H9 (cell line): ENCODE measurements around the gene C3orf52. TPM values are rescaled to one million over a fixed set of nuclear protein-coding genes. Genes with fewer than 3 reads are reported as not detected.

ENCODE experiments used
- DNase-seq: peaks from one replicate; pipeline ENCODE4 v3.0.0-alpha.2; 2017
- H2AFZ ChIP-seq: one replicate; pipeline ENCODE4 v1.6.1; 2013; ENCODE audit warnings: mild to moderate bottlenecking, low read length, control low read depth, moderate library complexity
- H2AK5ac ChIP-seq: 2 replicates; pipeline ENCODE4 v1.6.1; 2013; ENCODE audit warnings: low read length, control low read depth, mixed read lengths; ENCODE audit not compliant: insufficient read length
- H2BK120ac ChIP-seq: one replicate; pipeline ENCODE4 v1.6.1; 2013; ENCODE audit warnings: low read depth, mild to moderate bottlenecking, low read length, control low read depth, inconsistent platforms; ENCODE audit not compliant: poor library complexity, severe bottlenecking
- H2BK12ac ChIP-seq: 2 replicates; pipeline ENCODE4 v1.6.1; 2013; ENCODE audit warnings: low read length, control low read depth, mixed read lengths, low read depth; ENCODE audit not compliant: insufficient read length
- H2BK15ac ChIP-seq: 2 replicates; pipeline ENCODE4 v1.6.1; 2013; ENCODE audit warnings: low read depth, low read length, control low read depth
- H2BK20ac ChIP-seq: one replicate; pipeline ENCODE4 v1.6.1; 2013; ENCODE audit warnings: low read depth, mild to moderate bottlenecking, low read length, control low read depth, inconsistent platforms; ENCODE audit not compliant: poor library complexity, severe bottlenecking
- H2BK5ac ChIP-seq: 2 replicates; pipeline ENCODE4 v1.6.1; 2013; ENCODE audit warnings: low read length, control low read depth, mixed read lengths; ENCODE audit not compliant: insufficient read length
- H3K14ac ChIP-seq: 2 replicates; pipeline ENCODE4 v1.6.1; 2013; ENCODE audit warnings: low read length, control low read depth; ENCODE audit not compliant: insufficient read depth
- H3K18ac ChIP-seq: 2 replicates; pipeline ENCODE4 v1.6.1; 2013; ENCODE audit warnings: low read depth, mild to moderate bottlenecking, mixed read lengths, low read length, control low read depth; ENCODE audit not compliant: insufficient read length
- H3K23ac ChIP-seq: 2 replicates; pipeline ENCODE4 v1.6.1; 2013; ENCODE audit warnings: low read length, control low read depth, mixed read lengths, low read depth; ENCODE audit not compliant: insufficient read length
- H3K23me2 ChIP-seq: 2 replicates; pipeline ENCODE4 v1.6.1; 2013; ENCODE audit warnings: low read depth, mild to moderate bottlenecking, mixed read lengths, low read length, control low read depth; ENCODE audit not compliant: insufficient read length, poor library complexity, severe bottlenecking
- H3K27ac ChIP-seq: 2 replicates; pipeline ENCODE4 v1.5.1; 2013; ENCODE audit warnings: low read length, control low read depth, mixed read lengths, low read depth; ENCODE audit not compliant: insufficient read length
- H3K27me3 ChIP-seq: 2 replicates; pipeline ENCODE4 v1.6.1; 2013; ENCODE audit warnings: low read length, control low read depth, inconsistent platforms; ENCODE audit not compliant: insufficient read depth
- H3K4ac ChIP-seq: 2 replicates; pipeline ENCODE4 v1.6.1; 2013; ENCODE audit warnings: low read depth, mild to moderate bottlenecking, control low read depth, inconsistent platforms, low read length, moderate library complexity
- H3K4me1 ChIP-seq: 2 replicates; pipeline ENCODE4 v1.6.1; 2013; ENCODE audit warnings: low read length, control low read depth, inconsistent platforms; ENCODE audit not compliant: insufficient read depth
- H3K4me2 ChIP-seq: 2 replicates; pipeline ENCODE4 v1.6.1; 2013; ENCODE audit warnings: low read length, control low read depth, mixed read lengths; ENCODE audit not compliant: insufficient read length, insufficient read depth
- H3K56ac ChIP-seq: 2 replicates; pipeline ENCODE4 v1.6.1; 2013; ENCODE audit warnings: low read depth, mild to moderate bottlenecking, mixed read lengths, low read length, control low read depth; ENCODE audit not compliant: insufficient read length
- H3K79me1 ChIP-seq: 2 replicates; pipeline ENCODE4 v1.6.1; 2013; ENCODE audit warnings: low read depth, mild to moderate bottlenecking, moderate library complexity, low read length, control low read depth, inconsistent platforms; ENCODE audit not compliant: insufficient read depth, poor library complexity, severe bottlenecking
- H3K79me2 ChIP-seq: 2 replicates; pipeline ENCODE4 v1.6.1; 2013; ENCODE audit warnings: low read length, control low read depth, inconsistent platforms; ENCODE audit not compliant: insufficient read depth
- H3K9ac ChIP-seq: 2 replicates; pipeline ENCODE4 v1.6.1; 2013; ENCODE audit warnings: low read length, control low read depth, mixed read lengths; ENCODE audit not compliant: insufficient read length; ENCODE audit errors: extremely low read depth
- H3K9me3 ChIP-seq: one replicate; pipeline ENCODE4 v1.6.1; 2013; ENCODE audit warnings: low read depth, low read length, inconsistent platforms; ENCODE audit not compliant: control insufficient read depth
- H3T11ph ChIP-seq: one replicate; pipeline ENCODE4 v1.6.1; 2013; ENCODE audit warnings: mild to moderate bottlenecking, low read length, control low read depth, inconsistent platforms
- H4K20me1 ChIP-seq: one replicate; pipeline ENCODE4 v1.6.1; 2013; ENCODE audit not compliant: control insufficient read depth, insufficient read length, insufficient read depth
- H4K5ac ChIP-seq: 2 replicates; pipeline ENCODE4 v1.6.1; 2013; ENCODE audit warnings: low read depth, mild to moderate bottlenecking, mixed read lengths, low read length, control low read depth; ENCODE audit not compliant: insufficient read length
- H4K8ac ChIP-seq: replicated peaks from 2 replicates; pipeline ENCODE4 v1.6.1; 2013; ENCODE audit warnings: low read length, control low read depth, mixed read lengths, low read depth; ENCODE audit not compliant: insufficient read length
- H4K91ac ChIP-seq: 2 replicates; pipeline ENCODE4 v1.6.1; 2013; ENCODE audit warnings: low read depth, mild to moderate bottlenecking, moderate library complexity, mixed read lengths, low read length, control low read depth; ENCODE audit not compliant: insufficient read length
- H3K27ac Mint-ChIP-seq, 3 experiments: 2 replicates in 2 of 3; 3 replicates in 1 of 3; pipeline ENCODE4 v1.8.0; 2020 to 2021; ENCODE audit warnings: mixed read lengths in 3 of 3, mild to moderate bottlenecking in 1 of 3, moderate library complexity in 1 of 3
- H3K27me3 Mint-ChIP-seq: 2 replicates; pipeline ENCODE4 v1.8.0; 2021; ENCODE audit warnings: low read depth, mild to moderate bottlenecking, moderate library complexity, mixed read lengths
- H3K36me3 Mint-ChIP-seq, 3 experiments: 2 replicates in 2 of 3; 3 replicates in 1 of 3; pipeline ENCODE4 v1.8.0; 2020 to 2021; ENCODE audit warnings: low read depth in 3 of 3, mixed read lengths in 3 of 3; ENCODE audit not compliant: insufficient read depth in 1 of 3
- H3K4me1 Mint-ChIP-seq, 2 experiments: 2 replicates each; pipeline ENCODE4 v1.8.0; 2020; ENCODE audit warnings: mixed read lengths in 2 of 2
- H3K4me3 Mint-ChIP-seq, 2 experiments: 2 replicates in 1 of 2; 3 replicates in 1 of 2; pipeline ENCODE4 v1.8.0; 2020 to 2021; ENCODE audit warnings: mild to moderate bottlenecking in 2 of 2, mixed read lengths in 2 of 2, moderate library complexity in 1 of 2
- H3K9me3 Mint-ChIP-seq, 2 experiments: 2 replicates in 1 of 2; 3 replicates in 1 of 2; pipeline ENCODE4 v1.8.0; 2020; ENCODE audit warnings: mild to moderate bottlenecking in 2 of 2, mixed read lengths in 2 of 2, moderate library complexity in 1 of 2
- CTCF ChIP-seq: fragments of 200-600 bp; sonication (generic); conservative IDR thresholded peaks from 3 replicates; pipeline ENCODE4 v1.8.0; 2021; ENCODE audit warnings: antibody characterized with exemption, mild to moderate bottlenecking
- WGBS: extraction: QIAGEN DNeasy Blood & Tissue Kit; methylation state at CpG from one replicate; pipeline ENCODE4 v1.1.7; 2013; ENCODE audit warnings: missing lambda C conversion rate, low lambda C conversion rate, mixed read lengths; ENCODE audit not compliant: insufficient read length; ENCODE audit errors: extremely low coverage; 5-methylcytosine and 5-hydroxymethylcytosine counted together
- total RNA-seq: library from RNA; stranded (reverse); gene quantifications from 2 replicates; pipeline ENCODE4 v1.2.1, GENCODE V29; 2021

Gene C3orf52
- total RNA-seq, 1 experiment from 2014 or later, result 11.2 TPM

- Histone ChIP-seq H2BK20ac (no peak overlapping the region), H2AK5ac (no peak overlapping the region), H4K8ac (no peak overlapping the region), H3K27ac (no peak overlapping the region), H2BK120ac (no peak overlapping the region), H2BK15ac (no peak overlapping the region), H3K4ac (no peak overlapping the region), H3K4me2 (no peak overlapping the region), H3T11ph (no peak overlapping the region), H3K23me2 (peaks cover 12% of the 10 kb centered on the region), H2BK12ac (no peak overlapping the region), H4K20me1 (no peaks in the 10 kb centered on the region), H3K79me1 (no peaks in the 10 kb centered on the region), H3K79me2 (no peaks in the 10 kb centered on the region), H3K56ac (no peak overlapping the region), H2AFZ (no peak overlapping the region), H4K5ac (no peak overlapping the region), H3K4me1 (peaks cover 3% of the 10 kb centered on the region; the same call in 1 of the 2 replicates), H2BK5ac (no peak overlapping the region), H4K91ac (no peak overlapping the region), H3K9ac (no peak overlapping the region), H3K18ac (no peak overlapping the region), H3K9me3 (no peaks in the 10 kb centered on the region), H3K27me3 (no peaks in the 10 kb centered on the region; the same call in 1 of the 2 replicates), H3K14ac (no peak overlapping the region), H3K23ac (no peak overlapping the region)
- WGBS, result no CpG with 5 or more reads among the region's 4 CpGs
- Mint-ChIP-seq H3K4me3 (no peak overlapping the region), H3K9me3 (no peaks in the 10 kb centered on the region; a peak in 1 of 5 replicates), H3K4me1 (peaks cover 20 to 21% of the 10 kb centered on the region in 2 experiments), H3K27me3 (peaks cover 20% of the 10 kb centered on the region), H3K36me3 (no peaks in the 10 kb centered on the region), H3K27ac (no peak overlapping the region)
- TF ChIP-seq CTCF, result no peak
- DNase-seq, result no peak
Observed at GRCh38 chr3:112083239-112083638, 3.0 kb upstream of the C3orf52 start.
